Astrocyte (in vitro differentiated cells and primary cell): ENCODE measurements around the gene POLR2L.

ENCODE experiments used
- EZH2 ChIP-seq: IDR thresholded peaks from 2 replicates; pipeline ENCODE4 v1.6.1; 2012; ENCODE audit warnings: mild to moderate bottlenecking, low read length, inconsistent platforms; ENCODE audit not compliant: insufficient read depth
- TF ChIP-seq, protein P1 (sequence below): IDR thresholded peaks from 2 replicates; pipeline ENCODE4 v1.5.1; 2011; ENCODE audit warnings: low read depth, mild to moderate bottlenecking, inconsistent platforms, low read length, moderate library complexity; ENCODE audit not compliant: insufficient read depth

DNA sequence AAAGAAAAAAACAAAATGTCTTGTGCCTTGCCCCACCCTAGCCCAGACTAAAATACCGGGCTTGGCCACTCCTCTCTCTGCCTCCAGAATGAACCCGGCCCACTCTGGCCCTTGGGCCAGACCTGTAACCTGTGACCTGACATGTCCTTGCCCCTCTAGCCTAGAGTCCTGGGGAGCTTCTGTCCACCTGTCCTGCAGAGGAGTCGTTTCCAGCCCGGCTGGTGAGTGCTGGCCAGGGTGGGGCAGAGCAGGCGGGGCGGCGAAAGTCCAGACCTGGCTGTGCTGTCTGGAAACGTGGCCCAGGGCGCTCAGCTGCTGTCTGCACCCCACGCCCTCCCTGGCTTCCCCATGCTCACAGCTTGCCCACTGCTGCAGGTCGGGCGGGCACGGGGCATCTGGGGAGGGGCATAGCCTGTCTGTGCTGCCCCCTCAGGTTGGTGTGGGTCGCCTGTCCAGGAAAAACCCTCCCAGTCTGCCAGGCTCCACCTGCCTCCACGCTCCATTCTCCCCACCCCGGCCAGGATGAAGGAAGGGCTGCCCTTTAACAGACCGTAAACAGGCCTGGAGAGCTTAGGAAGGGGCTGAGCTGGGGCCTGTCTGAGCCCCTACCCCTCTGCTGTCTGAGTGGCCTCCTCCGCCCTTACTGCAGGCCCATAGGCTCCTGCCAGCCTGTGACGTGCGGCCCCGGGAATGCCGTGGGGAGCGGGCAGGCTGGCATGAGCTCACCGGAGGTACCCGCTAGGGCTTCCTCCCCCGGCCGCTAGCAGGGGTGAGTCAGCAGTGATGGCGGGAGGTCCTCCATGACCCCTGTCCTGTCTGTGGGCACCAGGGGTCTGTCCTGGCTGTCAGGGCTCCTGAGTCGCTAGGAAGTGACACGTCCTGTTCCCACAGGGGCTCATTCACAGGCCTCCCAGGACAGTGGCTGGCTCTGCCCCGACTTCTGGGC is 7.7 kb downstream of the POLR2L start:
- TF ChIP-seq, protein P1, sequence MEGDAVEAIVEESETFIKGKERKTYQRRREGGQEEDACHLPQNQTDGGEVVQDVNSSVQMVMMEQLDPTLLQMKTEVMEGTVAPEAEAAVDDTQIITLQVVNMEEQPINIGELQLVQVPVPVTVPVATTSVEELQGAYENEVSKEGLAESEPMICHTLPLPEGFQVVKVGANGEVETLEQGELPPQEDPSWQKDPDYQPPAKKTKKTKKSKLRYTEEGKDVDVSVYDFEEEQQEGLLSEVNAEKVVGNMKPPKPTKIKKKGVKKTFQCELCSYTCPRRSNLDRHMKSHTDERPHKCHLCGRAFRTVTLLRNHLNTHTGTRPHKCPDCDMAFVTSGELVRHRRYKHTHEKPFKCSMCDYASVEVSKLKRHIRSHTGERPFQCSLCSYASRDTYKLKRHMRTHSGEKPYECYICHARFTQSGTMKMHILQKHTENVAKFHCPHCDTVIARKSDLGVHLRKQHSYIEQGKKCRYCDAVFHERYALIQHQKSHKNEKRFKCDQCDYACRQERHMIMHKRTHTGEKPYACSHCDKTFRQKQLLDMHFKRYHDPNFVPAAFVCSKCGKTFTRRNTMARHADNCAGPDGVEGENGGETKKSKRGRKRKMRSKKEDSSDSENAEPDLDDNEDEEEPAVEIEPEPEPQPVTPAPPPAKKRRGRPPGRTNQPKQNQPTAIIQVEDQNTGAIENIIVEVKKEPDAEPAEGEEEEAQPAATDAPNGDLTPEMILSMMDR = no peak
- TF ChIP-seq EZH2 = no peak
